Measurements from ENCODE around the gene CHSY1.

Gene CHSY1

DNA sequence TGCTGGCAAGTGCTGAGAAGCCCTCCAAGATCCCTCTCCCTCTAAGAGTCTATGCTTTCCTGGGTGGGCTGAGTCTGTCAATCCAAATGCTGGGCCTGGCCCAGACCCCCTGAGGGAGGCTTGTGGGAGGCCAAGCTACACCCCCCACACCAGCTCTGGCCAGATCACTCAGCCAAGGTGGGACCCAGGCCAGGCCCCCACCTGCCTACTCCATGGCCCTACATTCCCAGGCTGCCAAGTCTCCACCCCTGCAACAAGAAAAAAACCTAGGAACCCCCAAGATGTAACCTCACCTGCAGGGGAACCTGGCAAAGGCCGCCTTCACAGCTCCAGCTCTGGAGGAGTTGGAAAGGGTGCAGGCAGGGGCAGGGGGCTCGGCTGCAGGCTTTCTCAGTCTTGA, 109.1 kb downstream of the CHSY1 start:
- no peak overlapping the region for H2AFZ ChIP-seq
- no peaks in the 10 kb centered on the region for H3K79me2 ChIP-seq
- H3K4me2 ChIP-seq (ENCODE audit: low read length) = no peak overlapping the region
- H3K9ac ChIP-seq = no peak overlapping the region
- H3K36me3 ChIP-seq (ENCODE audit: control insufficient read depth, insufficient read depth, low read length) = no peaks in the 10 kb centered on the region
- no peak overlapping the region for H3K4me3 ChIP-seq (ENCODE audit: low read depth, low read length)
- H3K27me3 ChIP-seq (ENCODE audit: control insufficient read depth, insufficient read depth, low read length) = no peaks in the 10 kb centered on the region
- TF ChIP-seq, protein P1, sequence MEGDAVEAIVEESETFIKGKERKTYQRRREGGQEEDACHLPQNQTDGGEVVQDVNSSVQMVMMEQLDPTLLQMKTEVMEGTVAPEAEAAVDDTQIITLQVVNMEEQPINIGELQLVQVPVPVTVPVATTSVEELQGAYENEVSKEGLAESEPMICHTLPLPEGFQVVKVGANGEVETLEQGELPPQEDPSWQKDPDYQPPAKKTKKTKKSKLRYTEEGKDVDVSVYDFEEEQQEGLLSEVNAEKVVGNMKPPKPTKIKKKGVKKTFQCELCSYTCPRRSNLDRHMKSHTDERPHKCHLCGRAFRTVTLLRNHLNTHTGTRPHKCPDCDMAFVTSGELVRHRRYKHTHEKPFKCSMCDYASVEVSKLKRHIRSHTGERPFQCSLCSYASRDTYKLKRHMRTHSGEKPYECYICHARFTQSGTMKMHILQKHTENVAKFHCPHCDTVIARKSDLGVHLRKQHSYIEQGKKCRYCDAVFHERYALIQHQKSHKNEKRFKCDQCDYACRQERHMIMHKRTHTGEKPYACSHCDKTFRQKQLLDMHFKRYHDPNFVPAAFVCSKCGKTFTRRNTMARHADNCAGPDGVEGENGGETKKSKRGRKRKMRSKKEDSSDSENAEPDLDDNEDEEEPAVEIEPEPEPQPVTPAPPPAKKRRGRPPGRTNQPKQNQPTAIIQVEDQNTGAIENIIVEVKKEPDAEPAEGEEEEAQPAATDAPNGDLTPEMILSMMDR (IDR thresholded peaks at IDR 0.05) = no peak
- no peak overlapping the region for H3K27ac ChIP-seq
- no peaks in the 10 kb centered on the region for H3K4me1 ChIP-seq
- H3K9me3 ChIP-seq (ENCODE audit: control insufficient read depth, low read length) = no peaks in the 10 kb centered on the region

DNA sequence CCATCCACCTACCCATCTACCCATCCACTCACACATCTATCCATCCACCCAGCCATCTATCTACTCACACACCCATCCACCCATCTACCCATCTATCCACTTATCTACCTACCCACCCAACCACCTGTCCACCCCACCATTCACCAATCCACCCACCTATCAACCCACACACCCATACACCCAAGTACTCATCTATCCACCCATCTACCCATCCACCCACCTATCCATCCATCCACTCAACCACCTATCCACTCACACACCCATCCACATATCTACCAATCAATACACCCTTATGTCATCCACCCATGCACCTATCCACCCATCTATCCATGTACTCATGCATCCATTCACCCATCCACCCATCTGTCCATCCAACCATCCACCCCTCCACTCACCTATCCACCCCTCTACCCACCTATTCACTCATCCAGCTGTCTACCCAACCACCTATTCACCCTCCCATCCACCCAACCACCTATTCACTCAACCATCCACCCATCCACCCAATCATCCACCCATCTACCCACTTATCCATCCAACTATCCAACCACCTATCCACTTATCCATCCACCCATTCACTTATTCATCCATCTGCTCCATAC, 109.8 kb downstream of the CHSY1 start:
- Histone ChIP-seq H3K4me1 (no peaks in the 10 kb centered on the region), H3K79me2 (no peaks in the 10 kb centered on the region), H3K9me3 (ENCODE audit: control insufficient read depth, low read length) (no peaks in the 10 kb centered on the region), H3K27me3 (ENCODE audit: control insufficient read depth, insufficient read depth, low read length) (no peaks in the 10 kb centered on the region), H3K4me2 (ENCODE audit: low read length) (no peak overlapping the region), H3K27ac (no peak overlapping the region), H3K9ac (no peak overlapping the region), H3K36me3 (ENCODE audit: control insufficient read depth, insufficient read depth, low read length) (no peaks in the 10 kb centered on the region), H2AFZ (no peak overlapping the region), H3K4me3 (ENCODE audit: low read depth, low read length) (no peak overlapping the region)
- TF ChIP-seq, protein P1 (IDR thresholded peaks at IDR 0.05) = no peak

DNA sequence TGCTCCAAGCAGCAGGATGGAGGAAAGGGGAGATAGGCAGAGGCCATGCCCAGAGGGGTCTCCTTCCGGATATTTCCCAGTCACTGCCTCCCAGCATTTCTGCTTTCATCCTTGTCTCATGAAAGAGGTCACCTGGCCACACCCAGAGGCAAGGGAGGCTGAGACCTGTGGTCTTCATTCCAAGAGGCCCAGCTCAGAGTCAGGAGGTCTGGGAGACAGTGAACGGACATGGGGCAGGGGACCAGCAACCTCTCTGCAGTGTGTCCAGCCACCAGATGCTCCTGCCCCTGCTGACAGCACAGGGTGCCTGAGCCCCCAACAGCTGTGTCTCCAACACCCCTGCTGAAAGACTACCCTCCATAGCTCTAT, 111.2 kb downstream of the CHSY1 start:
- H3K36me3 ChIP-seq (ENCODE audit: control insufficient read depth, insufficient read depth, low read length) = no peaks in the 10 kb centered on the region
- H3K27me3 ChIP-seq (ENCODE audit: control insufficient read depth, insufficient read depth, low read length) = no peaks in the 10 kb centered on the region
- H3K79me2 ChIP-seq = no peaks in the 10 kb centered on the region
- TF ChIP-seq, protein P1 (IDR thresholded peaks at IDR 0.05) = no peak
- H2AFZ ChIP-seq = no peak overlapping the region
- no peak overlapping the region for H3K4me2 ChIP-seq (ENCODE audit: low read length)
- no peaks in the 10 kb centered on the region for H3K4me1 ChIP-seq
- no peaks in the 10 kb centered on the region for H3K9me3 ChIP-seq (ENCODE audit: control insufficient read depth, low read length)
- H3K4me3 ChIP-seq (ENCODE audit: low read depth, low read length) = no peak overlapping the region
- no peak overlapping the region for H3K27ac ChIP-seq
- no peak overlapping the region for H3K9ac ChIP-seq

DNA sequence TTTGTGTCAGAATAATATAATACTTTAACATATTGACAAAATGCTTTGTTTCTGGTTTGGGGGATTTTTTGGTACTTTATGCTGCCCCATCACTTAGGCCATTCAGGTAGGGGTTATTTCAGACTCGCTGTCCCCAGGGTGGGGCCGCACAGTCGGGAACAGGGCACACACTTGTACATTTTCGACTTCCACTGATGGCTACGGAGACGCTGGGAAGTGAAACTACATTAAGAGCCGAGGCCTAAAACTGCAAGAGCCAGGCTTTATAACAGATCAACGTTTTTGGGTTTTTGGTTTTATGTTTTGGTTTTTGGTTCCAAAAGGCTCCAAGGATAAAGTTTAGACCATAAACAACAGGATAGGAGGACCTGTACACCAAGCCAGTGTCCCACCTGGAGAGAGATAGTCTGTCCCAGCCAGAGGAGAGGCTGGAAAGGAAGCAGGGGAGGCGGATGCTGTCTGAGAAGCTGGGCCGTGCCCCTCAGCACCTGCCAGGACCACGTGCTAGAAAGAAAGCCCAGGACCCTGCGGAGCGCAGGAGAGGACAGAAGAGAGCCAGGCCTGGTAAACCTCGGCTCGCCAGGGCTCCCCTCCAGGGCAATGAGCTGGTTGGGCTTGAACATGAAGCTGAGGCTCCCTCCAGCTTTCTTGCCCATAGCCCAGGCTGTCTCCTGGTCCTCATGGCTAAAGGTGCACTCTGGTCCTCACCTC, 111.7 kb downstream of the CHSY1 start:
- H3K4me3 ChIP-seq (ENCODE audit: low read depth, low read length) = no peak overlapping the region
- no peak overlapping the region for H2AFZ ChIP-seq
- H3K36me3 ChIP-seq (ENCODE audit: control insufficient read depth, insufficient read depth, low read length) = no peaks in the 10 kb centered on the region
- TF ChIP-seq, protein P1 (IDR thresholded peaks at IDR 0.05) = no peak
- no peaks in the 10 kb centered on the region for H3K4me1 ChIP-seq
- no peaks in the 10 kb centered on the region for H3K79me2 ChIP-seq
- no peak overlapping the region for H3K9ac ChIP-seq
- H3K9me3 ChIP-seq (ENCODE audit: control insufficient read depth, low read length) = no peaks in the 10 kb centered on the region
- no peaks in the 10 kb centered on the region for H3K27me3 ChIP-seq (ENCODE audit: control insufficient read depth, insufficient read depth, low read length)
- no peak overlapping the region for H3K27ac ChIP-seq
- no peak overlapping the region for H3K4me2 ChIP-seq (ENCODE audit: low read length)
